Astrocyte of the spinal cord (primary cell): ENCODE results near the gene NKX2-2.

Experiments
- DNase-seq: peaks from one replicate; pipeline ENCODE4 v3.0.0; 2011; ENCODE audit warnings: low read depth, low spot score
- H3K4me3 ChIP-seq: 2 replicates; pipeline ENCODE4 v1.5.1; 2011; ENCODE audit warnings: low read depth, mild to moderate bottlenecking, low read length, moderate library complexity
- in situ Hi-C: cut with HindIII; loops from 2 replicates; pipeline ENCODE4 v1.10.0; 2017; ENCODE audit warnings: low sequenced_read_pairs
- TF ChIP-seq, protein P1 (sequence below): IDR thresholded peaks from 2 replicates; pipeline ENCODE4 v1.5.1; 2012; ENCODE audit warnings: low read depth, mild to moderate bottlenecking, low read length, inconsistent platforms

NKX2-2 gene

DNA sequence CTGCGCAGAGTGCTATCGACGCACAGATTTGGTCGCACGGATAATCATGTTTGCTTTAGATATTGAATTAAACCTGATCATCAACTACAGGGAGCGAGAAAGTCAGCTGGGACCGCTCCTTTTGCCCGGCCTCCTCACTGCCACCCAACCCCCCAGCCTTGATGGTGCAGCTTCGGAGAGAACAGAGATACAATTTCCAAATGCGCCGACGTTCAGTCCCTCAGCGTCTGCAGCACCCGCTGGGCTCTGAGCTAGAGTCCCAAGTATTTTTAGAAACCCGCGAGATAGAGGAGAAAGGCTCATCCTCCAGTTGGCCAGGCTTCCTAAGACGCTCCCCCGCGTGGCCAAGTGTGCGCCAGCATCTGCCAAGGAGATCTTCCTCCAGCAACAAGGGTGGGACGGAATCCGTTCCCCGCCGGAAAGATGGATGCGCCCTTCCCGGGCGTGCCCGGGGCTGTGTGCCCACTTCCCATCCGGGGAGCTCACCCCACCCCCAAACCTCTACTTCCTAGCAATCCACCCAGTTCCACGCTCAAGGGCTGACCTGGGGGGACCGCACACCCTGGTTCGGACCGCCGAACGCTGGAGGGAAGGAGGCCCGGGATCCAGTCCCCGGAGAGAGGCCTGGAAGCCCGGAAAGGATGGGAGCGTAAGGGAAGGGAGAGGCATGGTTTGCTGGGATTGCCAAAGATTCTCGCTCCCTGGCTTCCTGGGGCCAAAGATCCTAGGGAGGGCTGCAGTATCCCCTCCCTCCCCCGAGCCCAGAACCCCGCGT is 4.1 kb downstream of the NKX2-2 start:
- in situ Hi-C loops: no loop called here
- H3K4me3 ChIP-seq: peak overlapping the region; percentile 30

DNA sequence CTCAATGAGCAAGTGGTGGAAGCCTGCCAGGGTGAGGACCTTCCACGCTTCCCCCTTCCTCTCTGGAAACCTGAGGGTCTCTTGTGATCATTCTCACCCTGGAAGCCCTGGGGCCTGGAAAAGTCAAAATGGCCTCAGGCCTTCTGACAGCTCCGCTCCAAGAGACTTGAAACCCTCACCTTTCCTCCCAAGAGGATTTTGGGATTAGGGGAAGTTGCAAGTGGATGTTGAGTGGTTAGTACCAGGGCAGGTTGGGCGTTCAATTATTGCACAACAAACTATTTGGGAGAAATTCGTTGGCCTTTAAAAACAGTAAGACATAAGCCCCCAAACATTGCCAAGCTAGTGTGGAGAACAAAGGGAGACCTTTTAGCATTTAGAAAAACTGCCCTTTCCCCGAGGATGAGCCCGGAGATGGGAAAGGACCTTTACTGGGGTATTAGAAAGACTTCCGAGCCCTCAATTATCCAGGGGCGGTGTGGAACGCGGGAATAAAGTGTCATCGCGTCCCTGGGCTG is 4.7 kb downstream of the NKX2-2 start:
- H3K4me3 ChIP-seq: no peak overlapping the region
- TF ChIP-seq, protein P1, sequence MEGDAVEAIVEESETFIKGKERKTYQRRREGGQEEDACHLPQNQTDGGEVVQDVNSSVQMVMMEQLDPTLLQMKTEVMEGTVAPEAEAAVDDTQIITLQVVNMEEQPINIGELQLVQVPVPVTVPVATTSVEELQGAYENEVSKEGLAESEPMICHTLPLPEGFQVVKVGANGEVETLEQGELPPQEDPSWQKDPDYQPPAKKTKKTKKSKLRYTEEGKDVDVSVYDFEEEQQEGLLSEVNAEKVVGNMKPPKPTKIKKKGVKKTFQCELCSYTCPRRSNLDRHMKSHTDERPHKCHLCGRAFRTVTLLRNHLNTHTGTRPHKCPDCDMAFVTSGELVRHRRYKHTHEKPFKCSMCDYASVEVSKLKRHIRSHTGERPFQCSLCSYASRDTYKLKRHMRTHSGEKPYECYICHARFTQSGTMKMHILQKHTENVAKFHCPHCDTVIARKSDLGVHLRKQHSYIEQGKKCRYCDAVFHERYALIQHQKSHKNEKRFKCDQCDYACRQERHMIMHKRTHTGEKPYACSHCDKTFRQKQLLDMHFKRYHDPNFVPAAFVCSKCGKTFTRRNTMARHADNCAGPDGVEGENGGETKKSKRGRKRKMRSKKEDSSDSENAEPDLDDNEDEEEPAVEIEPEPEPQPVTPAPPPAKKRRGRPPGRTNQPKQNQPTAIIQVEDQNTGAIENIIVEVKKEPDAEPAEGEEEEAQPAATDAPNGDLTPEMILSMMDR: no peak
- DNase-seq: no peak
- in situ Hi-C loops: no loop called here

More for the DNA sequence above, 4.1 kb downstream of the NKX2-2 start:
- peak; percentile 42 for DNase-seq
- TF ChIP-seq, protein P1: peak; percentile 14

DNA sequence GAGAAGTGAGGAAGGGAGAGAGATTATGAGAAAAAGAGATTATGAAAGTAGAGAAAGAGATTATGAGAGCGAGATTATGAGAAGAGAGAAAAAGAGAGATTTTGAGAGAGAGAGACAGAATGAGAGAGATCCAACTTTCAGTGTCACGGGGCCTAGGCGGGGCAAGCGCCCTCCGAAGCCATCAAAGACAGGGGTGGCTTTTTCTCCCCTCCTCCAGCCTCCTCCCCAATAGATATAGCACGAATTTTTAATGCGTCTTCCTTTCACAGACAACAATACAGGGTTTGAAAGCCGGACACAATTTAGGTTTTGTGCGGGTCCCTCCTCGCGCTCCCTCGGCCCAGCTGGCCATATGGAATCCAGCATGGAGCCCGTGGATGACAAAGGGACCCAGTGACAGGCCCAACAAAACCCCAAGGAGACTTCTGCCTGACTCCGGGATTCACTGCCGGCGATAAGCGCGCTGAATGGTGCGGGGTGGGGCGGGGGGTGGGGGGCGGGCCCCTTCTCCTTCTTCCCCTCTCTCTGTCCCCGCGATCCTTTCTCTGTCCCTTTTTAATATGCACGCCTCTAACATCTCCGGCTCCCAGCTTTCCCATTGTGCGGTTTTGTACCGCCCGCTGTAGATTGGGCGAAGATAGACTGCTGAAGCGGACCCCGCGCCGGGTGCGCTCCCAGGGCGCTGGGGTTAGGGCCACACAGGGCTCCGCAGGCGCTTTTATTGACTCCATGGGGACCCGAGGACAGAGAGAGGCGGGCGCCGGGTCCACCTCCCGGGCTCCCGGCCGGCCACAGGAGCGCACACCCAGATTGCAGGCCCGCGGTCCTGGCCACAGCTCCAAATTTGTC is 5.4 kb downstream of the NKX2-2 start:
- TF ChIP-seq, protein P1: no peak
- in situ Hi-C loops: no loop called here

DNA sequence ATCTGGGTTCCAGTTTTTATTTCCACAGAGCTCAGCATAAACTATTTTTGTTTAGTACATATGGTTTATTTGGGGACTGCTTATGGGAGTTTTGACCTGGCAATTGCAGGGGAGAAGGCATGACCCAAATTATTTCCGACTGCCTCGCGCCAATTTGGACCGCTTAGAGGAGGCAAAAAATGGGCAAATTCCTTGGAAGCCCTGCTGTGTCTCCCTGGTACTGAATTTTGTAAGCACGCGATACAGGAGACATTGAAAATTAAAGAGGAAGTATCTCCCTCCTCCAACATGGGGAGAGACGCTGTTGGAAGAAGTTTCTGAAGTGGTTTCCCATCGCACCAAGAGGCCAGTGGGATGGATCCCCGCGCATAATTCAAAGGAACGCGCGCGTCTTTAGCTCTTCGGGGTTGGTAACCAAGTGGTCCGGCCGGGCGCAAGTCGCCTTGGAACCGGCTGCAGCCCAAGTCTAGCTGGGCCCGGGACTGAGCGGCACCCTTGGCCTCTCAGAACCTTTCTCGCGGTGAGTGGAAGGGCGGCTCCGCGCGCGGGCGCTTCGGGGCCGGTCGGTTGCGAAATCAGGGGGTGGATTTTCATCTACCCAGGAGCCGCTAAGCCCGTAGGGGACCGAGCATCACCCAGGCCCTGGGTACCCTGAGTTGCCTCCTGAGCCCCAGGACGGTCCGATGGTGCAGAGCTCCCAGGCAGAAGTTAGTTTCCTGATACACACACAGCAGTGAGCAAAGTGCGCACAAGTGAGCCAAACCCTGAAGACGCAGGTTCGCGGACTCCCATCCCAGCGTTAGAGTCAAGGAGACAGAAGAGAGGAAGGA is 6.2 kb downstream of the NKX2-2 start:
- no peak overlapping the region for H3K4me3 ChIP-seq
- no peak for DNase-seq
- TF ChIP-seq, protein P1: no peak
- in situ Hi-C loops: no loop called here

More for the DNA sequence above, 5.4 kb downstream of the NKX2-2 start:
- H3K4me3 ChIP-seq: no peak overlapping the region
- DNase-seq: no peak

DNA sequence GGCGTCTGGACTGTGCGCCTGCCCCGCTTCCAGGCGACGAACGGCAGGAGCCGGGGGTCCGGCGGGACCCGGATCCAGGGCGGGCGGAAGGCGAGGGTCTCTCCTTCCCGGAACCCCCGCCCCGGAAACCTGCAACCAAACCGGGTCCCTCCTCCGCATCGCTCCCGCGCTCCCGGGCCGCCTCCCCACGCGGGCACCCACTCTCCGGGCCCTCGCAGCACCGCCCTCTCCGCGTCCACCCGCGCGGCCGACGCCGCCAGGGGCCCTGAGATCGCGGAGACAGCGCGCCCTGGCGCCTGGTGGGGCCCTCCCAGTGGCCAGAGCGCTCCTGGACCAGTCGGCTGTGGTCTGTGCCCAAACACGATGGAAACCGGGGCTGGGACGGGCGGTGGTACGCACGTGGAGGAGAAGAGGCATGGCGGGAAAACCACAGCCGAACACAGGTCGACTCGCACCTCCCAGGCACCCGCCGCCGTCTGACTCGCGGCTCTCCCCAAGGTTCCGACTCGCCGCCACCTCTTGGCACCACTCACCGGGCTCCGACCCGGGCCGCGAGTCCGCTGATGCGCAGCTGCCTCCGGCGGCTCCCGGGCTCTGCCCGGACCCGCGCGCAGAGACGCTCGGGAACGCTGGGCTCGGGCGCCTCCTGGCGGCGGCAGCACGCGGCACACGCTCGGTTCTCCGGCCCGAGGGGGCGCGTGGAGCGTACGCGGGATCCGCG is 7.9 kb downstream of the NKX2-2 start:
- peak overlapping the region; percentile 35 for H3K4me3 ChIP-seq
- in situ Hi-C loops: no loop called here
- TF ChIP-seq, protein P1: peak; percentile 68
- DNase-seq: no peak
